Raji (cell line): ENCODE measurements around the gene HOXC9.

Experiments used
- POLR2A ChIP-seq: IDR thresholded peaks from 2 replicates; pipeline ENCODE4 v1.6.1; 2011; ENCODE audit warnings: low read depth, low read length, control low read depth; ENCODE audit not compliant: insufficient read depth

The HOXC9 gene

GRCh38 chr12:53969588-53970259, 30.2 kb upstream of the HOXC9 start:
- TF ChIP-seq POLR2A = no peak

DNA sequence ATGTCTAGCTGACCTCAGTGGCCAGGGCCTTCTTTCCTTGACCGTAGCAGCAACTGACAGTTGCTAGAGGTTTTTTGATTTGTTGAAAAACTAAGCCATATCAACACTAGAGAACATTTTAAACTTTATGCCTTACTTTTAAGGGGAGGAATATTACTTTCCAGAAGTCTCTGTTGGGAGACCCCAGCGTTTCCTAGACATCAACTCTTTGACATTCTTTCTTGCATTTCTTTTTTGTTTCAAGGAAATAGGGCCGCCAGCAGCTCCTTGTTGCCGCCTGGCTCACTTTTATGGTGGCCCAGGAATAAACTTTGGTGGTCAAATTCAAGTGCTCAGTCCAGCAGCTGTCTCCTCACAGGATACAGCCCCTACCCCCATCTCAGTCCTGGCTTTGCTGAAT, 29.5 kb upstream of the HOXC9 start:
- no peak for TF ChIP-seq POLR2A

- TF ChIP-seq POLR2A = no peak
Observed at GRCh38 chr12:53971129-53971528, 28.8 kb upstream of the HOXC9 start.

DNA sequence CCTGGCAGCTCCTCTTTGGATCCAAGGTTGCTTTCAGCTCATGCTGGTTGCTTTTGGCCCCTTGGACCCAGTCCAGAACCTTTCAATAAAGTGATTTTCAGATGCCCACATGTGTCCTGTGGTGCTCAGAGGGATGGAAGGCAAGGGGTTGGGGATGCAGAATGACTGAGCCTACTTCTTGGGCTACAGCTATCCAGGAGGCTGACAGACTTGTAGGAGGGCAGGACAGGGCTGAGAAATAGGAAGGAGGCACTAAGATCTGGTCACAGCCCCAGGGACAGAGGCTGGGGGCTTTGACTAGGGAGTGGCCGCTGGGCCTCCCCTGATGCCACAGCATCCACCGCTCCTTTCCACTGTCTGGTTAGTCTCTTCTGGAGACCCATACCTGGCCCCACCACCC, 28.3 kb upstream of the HOXC9 start:
- no peak for TF ChIP-seq POLR2A

GRCh38 chr12:53972152-53972702, 27.7 kb upstream of the HOXC9 start:
- TF ChIP-seq POLR2A = no peak

DNA sequence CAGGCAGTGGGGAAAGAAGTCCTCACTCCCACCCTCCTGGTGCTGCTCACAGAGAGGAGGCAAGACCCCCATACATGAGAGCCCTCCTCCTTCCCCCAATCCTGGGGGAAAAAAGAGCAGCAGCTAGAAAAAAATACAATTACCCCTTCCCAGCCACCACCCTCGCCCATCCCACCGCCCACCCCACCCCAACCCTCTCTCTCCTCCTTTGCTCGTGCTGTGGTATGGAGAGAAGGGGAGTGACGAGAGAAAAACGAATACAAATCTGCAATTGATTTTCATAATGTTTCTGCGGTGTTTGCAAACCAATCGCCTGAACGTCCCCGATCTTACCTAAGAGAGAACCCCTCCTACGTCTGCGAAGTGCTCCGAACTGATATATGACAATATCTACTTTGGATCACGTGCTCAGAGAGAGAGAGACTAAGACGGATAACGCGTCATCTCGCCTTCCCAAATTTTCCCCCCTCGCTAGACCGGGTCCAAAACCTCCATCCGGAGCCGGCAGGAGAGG, 27.2 kb upstream of the HOXC9 start, which contains the start of gene HOXC11:
Gene HOXC11 (plus strand): TSS at position 405 of the 514 bp plus-strand sequence. CDS start 116 bp downstream, outside the sequence.
- TF ChIP-seq POLR2A = no peak

GRCh38 chr12:53973236-53974042, 26.5 kb upstream of the HOXC9 start:
- no peak for TF ChIP-seq POLR2A

DNA sequence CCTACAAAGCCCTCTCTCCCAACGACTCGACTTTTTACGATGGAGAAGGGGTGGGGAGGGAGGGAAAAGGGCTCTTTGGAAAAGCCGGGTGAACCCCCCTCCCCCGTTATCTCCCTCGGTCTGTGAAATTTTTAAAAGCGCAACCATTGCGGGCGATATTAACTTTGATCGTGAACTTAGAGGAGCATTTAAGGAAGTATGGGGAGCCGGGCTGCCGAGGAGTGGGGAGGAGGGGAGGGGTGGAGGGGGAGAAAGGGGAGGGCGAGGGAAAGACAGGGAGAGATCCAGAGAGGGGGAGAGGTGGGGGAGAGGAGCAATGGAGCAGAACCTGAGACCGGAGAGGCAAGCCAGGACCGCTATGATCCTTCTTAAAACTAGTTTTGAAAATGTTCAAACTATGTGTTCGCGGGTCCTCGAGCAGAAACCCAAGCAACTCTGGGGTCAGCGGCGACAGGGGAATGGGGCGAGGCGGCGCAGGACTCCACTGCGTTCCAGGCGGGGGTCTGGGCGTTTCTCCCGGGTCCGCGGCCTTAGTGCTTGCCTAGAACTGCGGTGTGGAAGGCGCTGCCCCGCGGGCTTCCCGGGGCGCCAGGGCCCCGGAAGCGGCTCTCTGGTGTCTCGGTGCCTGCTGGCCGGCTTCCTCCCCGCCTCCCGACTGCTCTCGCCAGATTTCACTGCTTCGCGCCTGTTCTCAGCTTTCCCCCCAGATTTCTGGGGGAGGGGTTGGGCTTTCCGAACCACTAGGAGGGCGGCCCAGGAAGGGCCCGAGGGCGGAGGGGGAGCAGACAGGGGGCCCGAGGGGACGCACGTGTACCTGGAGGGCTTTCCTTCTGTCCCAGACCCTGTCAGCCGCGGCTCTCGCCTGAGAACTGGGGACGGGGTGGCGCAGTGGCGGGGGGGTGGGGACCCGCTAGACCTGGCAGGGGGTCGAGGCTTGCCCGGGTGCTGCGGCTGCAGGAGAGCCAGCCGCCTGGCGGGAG, 25.6 kb upstream of the HOXC9 start, which contains the start of gene HOTAIR:
Gene HOTAIR (minus strand): TSS at position 871 of the 980 bp plus-strand sequence.
- no peak for TF ChIP-seq POLR2A

DNA sequence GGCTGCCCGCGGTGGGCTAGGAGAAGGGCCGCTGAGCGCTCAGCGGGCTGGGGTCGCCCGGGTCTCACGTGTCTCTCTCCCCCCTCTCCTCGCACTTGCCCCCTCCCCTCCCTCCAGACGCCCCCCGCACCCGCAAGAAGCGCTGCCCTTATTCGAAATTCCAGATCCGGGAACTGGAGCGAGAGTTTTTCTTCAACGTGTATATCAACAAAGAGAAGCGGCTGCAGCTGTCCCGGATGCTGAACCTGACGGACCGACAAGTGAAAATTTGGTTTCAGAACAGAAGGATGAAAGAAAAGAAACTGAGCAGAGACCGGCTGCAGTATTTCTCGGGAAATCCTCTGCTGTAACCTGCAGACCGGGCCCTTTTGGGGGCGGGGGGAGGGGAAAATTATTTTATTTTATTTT, 24.9 kb upstream of the HOXC9 start:
- TF ChIP-seq POLR2A = no peak

DNA sequence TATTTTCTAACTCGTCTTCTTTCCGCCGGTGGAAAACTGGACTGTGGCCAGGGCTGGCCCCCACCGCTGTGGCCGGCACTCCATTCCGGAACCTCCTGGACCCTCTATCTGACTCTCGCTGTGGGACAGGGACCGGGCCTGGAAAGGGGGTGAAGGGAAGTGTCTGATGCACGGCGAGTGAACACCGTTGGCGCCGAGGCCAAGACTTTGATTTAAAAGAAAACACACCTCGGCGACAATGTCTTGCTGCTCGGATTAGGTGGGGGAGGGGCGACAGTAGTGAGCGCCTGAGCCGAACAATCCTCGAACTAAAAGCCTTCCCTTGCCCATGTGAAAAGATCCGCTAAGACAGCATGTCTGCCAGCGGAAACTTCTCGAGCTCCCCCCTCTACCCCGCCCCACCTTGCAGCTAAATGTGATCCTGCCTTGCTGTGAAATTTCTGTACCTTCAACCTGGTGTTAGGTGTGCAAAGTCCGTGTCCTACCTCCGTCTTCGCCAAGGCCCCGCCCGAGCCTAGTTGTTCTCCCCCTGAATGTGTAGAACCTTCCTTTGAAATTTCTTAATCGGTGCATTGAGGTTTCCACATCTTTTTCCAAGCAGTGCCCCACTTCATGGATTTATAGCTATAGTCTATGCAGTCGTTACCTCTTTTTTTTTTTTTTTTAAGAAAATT, 24.3 kb upstream of the HOXC9 start:
- TF ChIP-seq POLR2A = no peak

GRCh38 chr12:53976172-53976822, 23.7 kb upstream of the HOXC9 start:
- TF ChIP-seq POLR2A = no peak

GRCh38 chr12:53976823-53977595, 23.0 kb upstream of the HOXC9 start:
- TF ChIP-seq POLR2A = no peak
